ENCODE results near the gene THRA.

Gene THRA

GRCh38 chr17:40084477-40084876, 21.7 kb downstream of the THRA start:
- DNase-seq = no peak

GRCh38 chr17:40086150-40087044, 23.6 kb downstream of the THRA start:
- DNase-seq = peak; percentile 67 to 70

- DNase-seq = no peak
These were observed 24.5 kb downstream of the THRA start for GRCh38 chr17:40087049-40087794.

- DNase-seq = no peak
These were observed 25.3 kb downstream of the THRA start for GRCh38 chr17:40087903-40088718.

GRCh38 chr17:40089077-40089895, 26.5 kb downstream of the THRA start:
- DNase-seq = no peak

- DNase-seq = no peak
These were observed 27.7 kb downstream of the THRA start for GRCh38 chr17:40090237-40091119.

- DNase-seq = no peak
These were observed 29.1 kb downstream of the THRA start for GRCh38 chr17:40091691-40092397.

GRCh38 chr17:40092581-40092980, 29.8 kb downstream of the THRA start:
- no peak for DNase-seq

- no peak for DNase-seq
These were observed 30.3 kb downstream of the THRA start for GRCh38 chr17:40093005-40093579.

- no peak for DNase-seq
These were observed 30.9 kb downstream of the THRA start for GRCh38 chr17:40093580-40094201.

GRCh38 chr17:40094874-40095273, 32.1 kb downstream of the THRA start:
- DNase-seq = no peak

GRCh38 chr17:40095351-40095943, 32.7 kb downstream of the THRA start:
- DNase-seq = no peak

- DNase-seq = peak; percentile 75 to 86
These were observed 33.4 kb downstream of the THRA start for GRCh38 chr17:40095944-40096791.

GRCh38 chr17:40097087-40097486, 34.3 kb downstream of the THRA start:
- DNase-seq = no peak

GRCh38 chr17:40097931-40098845, 35.4 kb downstream of the THRA start:
- DNase-seq = peak in 1 of 2 experiments; percentile 49

- DNase-seq = peak; percentile 99
These were observed 36.3 kb downstream of the THRA start for GRCh38 chr17:40098846-40099618.

Data from activated CD4-positive, alpha-beta T cell treated with anti-CD3 and anti-CD28 coated beads, Interleukin-2, amount 50 U/mL, for 48 hours (primary cell).